ENCODE results near the gene PTPRB.

The PTPRB gene

GRCh38 chr12:70637303-70638085 lies at the start of gene PTPRB:
Gene PTPRB, minus strand, starts transcription at chr12:70637429. Its CDS starts 34 bp downstream, at chr12:70637395.
- no peak for DNase-seq

GRCh38 chr12:70686907-70687306 lies 49.7 kb upstream of the PTPRB start:
- DNase-seq = no peak

GRCh38 chr12:70686299-70686698 lies 49.1 kb upstream of the PTPRB start:
- DNase-seq = no peak

DNA sequence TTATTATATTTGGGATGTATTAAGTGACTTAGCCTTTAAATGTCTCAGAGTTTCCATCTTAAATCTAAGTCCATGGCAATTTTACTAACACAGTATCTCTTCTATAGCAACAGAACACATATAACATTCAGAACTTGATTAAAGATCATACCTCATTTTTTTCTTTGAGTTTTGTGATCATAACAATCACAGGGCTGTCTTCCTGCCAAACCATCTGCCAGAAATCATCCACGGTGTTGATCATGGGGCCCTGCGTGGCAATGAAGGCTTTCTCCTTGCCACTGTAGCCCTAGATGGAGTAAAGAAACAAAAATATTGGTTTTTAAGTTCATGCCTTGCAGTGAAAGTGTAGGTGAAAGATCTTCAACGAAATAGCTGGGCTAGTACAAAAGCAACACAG lies 46.7 kb upstream of the PTPRB start:
- no peak for DNase-seq

- DNase-seq = no peak
Observed at GRCh38 chr12:70671698-70672097, 34.5 kb upstream of the PTPRB start.

DNA sequence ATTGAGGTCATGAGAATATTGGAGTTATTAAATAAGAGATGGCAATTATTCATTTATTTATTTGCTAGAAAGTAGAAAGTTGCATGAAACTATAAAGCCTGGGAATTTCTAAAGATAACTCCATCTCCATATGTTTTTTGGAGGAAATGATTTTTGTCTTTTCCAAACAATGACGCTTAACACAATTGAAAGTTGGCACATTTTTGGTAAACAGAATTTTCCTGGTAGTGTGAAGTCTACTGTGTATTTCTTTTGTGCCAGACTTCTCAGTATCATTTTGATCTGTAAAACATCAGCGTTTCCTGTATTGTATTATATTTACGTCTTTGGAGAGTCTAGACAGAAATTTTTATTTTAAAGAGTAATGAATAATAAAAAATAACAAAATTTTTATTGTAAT lies 33.7 kb upstream of the PTPRB start:
- DNase-seq = no peak

GRCh38 chr12:70667253-70667652 lies 30.0 kb upstream of the PTPRB start:
- no peak for DNase-seq

DNA sequence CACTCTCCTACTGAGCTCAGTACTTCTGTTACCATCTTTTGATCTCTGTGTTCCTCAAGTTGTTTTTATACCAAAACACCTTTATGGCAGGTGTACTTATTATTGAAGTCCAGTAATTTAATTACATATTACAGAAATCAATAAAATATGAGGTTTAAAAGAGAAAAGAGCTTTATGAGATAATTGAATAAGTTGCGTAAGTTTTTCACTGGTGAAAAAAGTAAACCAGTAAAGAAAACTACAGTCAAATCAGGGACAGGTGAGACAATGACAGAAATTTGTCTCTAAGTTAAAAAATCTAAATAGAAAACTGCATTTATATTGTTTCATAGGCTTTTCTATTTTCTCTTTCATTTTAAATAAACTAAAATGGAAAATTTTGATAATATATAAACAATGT lies 29.1 kb upstream of the PTPRB start:
- DNase-seq = no peak

DNA sequence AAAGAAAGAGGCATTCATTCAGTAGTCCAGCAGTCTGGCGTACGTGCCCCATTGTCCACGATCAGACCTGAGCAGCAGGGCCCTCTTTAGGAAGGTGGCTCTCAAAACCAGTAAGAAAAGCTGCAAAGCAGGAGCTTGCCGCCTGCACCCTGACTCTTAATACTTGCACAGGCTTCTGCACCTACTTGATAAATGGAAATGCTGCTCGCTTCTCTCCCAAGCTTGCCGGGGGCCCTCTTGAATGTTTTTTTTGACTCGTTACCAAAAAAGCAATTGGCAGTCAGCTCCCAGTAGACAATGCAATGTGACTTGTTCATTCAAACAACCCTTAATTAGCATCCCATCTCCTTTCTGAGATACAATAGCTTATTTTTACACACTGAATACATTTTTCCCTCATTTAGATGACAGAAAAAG lies 27.2 kb upstream of the PTPRB start:
- peak; percentile 40 for DNase-seq

- no peak for DNase-seq
Observed at GRCh38 chr12:70663838-70664237, 26.6 kb upstream of the PTPRB start.

GRCh38 chr12:70661466-70662161 lies 24.4 kb upstream of the PTPRB start:
- no peak for DNase-seq

GRCh38 chr12:70660620-70661219 lies 23.5 kb upstream of the PTPRB start:
- DNase-seq = no peak

GRCh38 chr12:70660002-70660604 lies 22.9 kb upstream of the PTPRB start:
- DNase-seq = no peak

GRCh38 chr12:70659077-70659606 lies 21.9 kb upstream of the PTPRB start:
- DNase-seq = no peak

DNA sequence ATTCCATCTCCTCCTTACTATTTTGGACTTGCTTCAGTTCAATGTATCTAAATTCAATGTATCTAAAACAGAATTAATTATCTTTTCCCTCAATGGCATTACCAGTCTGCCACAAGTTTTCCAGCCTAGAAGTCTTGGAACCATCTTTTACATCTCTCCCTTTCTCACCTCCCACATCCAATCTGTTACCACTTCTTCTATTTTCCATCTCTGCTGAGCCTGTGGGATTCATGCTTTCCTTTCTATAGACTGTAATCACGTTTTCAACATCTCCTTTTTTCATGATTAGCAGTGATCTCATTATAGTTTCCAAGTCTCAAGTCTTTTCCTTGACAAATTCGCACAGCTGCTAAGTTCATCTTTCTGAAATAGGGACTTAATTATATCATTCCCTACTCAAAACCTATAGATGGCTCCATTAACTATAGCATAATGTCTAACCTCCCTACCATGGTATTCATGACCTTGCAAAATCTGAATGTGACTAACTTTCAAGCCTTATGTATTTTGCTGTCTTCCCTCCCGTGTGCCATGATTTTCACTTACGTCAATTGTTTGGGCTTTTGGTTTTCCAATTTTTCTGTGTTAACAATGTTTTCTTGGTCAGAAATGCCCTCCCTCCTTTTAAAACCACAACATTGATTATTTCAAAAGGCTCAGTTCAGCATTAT lies 20.5 kb upstream of the PTPRB start:
- DNase-seq = no peak

DNA sequence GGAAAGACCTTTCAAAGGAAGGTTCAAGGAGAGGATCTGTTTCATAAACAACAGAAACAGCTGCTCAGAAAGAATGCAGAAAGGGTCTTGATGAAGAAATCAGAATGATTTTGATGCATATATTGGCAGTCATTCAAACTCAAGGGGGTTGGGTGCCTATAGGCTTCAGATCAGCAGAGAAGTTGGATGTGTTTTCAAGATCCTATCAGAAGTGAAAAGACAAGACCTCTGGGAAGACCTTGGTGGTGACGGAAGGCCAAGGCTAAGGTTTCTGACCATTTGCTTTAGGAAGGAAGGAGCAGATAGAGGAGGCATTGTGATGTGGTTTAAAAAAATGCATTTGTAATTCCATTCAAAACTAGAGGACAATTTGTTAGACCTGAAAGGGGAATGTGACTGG lies 15.2 kb upstream of the PTPRB start:
- no peak for DNase-seq

DNA sequence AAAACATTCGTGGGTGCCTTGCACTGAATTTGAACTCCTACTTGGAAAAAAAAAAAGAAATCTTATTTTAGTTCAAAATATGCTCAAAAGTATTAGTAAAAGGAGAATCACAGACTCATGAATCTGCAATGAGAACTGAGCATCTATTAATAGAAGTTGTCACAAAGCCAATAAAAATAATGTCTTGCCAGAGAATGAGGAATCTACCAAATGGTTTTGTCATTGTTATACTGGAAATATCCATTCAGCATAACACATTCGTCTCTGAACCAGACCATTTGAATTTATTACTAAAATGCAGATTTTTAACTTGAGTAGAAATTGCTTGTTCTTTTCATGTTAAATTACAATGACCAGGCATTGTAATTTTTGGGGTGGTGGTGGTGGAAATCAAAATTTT lies 11.6 kb upstream of the PTPRB start:
- no peak for DNase-seq

GRCh38 chr12:70648191-70648590 lies 11.0 kb upstream of the PTPRB start:
- DNase-seq = no peak

DNA sequence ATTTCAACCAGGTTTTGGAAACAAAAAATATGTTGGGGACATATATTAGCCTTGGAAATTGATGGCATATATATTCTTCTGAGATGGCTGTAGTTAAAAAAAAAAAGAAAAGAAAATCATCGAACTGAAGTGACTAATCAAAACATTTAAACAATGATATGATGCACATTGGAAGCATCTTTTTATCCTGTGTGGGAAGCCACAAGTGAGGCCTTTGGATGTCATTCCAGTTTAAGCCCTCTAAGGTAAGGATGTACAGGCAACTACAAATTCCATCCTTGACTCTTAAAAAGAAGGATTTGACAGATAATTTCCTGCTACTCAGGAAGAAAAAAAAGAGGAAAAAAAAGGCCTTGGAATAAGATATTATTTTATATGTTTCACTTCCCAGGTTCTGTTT lies 9.6 kb upstream of the PTPRB start:
- DNase-seq = no peak

DNA sequence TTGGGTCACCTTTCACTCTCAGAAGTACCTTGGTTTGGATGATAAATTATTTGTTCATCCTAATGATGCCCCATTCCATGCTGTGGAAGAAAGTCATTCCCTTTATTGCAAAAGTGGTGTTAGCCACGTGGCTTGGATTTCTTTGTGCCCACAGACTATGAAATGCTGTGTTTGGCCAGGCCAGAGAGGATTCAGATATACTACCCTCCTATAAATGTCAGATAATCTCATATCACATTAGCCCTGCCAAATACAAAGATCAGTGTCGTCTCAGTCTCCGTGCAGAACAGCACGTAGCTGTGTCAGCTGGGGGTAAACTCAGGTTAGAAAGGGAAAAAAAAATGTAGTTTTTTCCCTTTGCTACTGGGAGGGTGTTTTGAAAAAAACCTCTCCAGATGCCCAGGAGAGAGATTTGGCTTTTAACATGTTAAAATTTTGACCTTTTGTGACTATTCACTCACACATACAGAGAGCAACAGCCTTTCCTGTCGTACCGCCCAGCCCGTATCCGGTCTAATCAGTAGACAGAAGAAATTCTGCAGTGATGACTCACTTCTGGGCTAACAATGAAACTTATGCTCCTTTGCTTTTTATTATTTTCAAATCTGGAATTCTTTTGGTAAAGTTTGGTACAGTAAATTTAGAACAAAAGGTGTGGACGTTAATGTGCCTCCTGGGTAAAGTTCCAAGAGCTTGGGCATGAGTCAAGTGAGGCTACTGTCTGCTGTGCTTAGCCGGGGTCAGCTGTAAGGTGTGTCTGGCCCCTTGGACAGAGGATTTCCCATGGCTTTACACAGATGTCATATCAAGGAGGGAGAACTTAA lies 8.5 kb upstream of the PTPRB start:
- DNase-seq = no peak

DNA sequence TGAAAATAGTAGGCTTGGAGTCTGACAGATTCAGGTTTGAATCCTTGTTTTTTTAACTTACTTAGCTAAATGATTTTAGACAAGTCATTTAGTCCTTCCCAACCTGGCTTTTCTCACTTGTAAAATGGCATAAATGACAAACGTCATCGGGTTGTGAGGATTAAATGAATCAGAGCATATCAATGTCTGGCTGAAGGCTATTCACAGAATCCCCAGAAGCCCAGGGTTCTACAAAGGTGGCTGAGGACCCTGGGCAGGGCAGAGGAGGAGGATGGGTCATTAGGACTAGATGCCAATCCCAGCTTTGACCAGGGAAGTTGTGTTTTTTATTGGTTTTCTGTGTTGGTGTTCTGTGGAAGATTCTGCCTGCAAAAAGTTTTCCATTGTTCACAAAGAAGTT lies 7.6 kb upstream of the PTPRB start:
- DNase-seq = no peak

DNA sequence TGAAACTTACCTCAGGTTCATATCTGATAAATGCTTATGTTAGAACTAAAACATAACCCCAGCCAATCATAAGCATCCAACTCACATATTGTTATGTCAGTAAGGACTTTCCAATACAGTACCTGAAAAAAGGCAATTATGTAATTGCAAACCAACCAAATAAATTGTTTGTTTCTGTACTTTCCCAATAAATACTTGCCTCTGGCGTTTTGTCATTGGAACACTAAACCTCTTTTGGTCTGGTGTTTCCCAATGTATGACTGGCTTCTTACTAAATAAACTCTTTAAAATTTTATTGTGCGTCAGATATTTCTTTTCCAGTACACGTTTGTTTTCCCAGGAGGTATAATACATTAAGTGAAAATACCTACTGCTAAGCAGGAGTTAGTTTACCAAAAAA lies 6.7 kb upstream of the PTPRB start:
- no peak for DNase-seq

Data from NCI-H1092 treated with DMSO at 0.1 percent for 48 hours (cell line).